HG03066 (cell line): Measurements from ENCODE around the gene UFD1.
"Not testable (repeated sequence)": the region's sequence is repeated elsewhere in the genome, so short reads cannot be mapped to it uniquely, and the experiment has no call there.

ENCODE experiments used
- ATAC-seq: cut with Tn5 transposase; IDR thresholded peaks from one replicate; pipeline ENCODE4 v1.9.1; 2021; ENCODE audit warnings: low read depth; ENCODE audit not compliant: unreplicated experiment

The UFD1 gene

GRCh38 chr22:19451570-19451969, 27.4 kb downstream of the UFD1 start:
- ATAC-seq, result no peak

GRCh38 chr22:19450363-19451175, 28.4 kb downstream of the UFD1 start:
- ATAC-seq, result no peak

- no peak for ATAC-seq
These were observed 29.6 kb downstream of the UFD1 start for GRCh38 chr22:19449422-19449767.

GRCh38 chr22:19448739-19449421, 30.1 kb downstream of the UFD1 start:
- ATAC-seq, result no peak

- ATAC-seq, result peak; percentile 39
These were observed 30.9 kb downstream of the UFD1 start for GRCh38 chr22:19448076-19448607.

GRCh38 chr22:19447330-19448075, 31.5 kb downstream of the UFD1 start, which contains the start of gene C22orf39:
Gene C22orf39 (minus strand): TSS chr22:19447711. CDS start chr22:19447688, 23 bp downstream.
- ATAC-seq, result peak; percentile 77

GRCh38 chr22:19446603-19447329, 32.2 kb downstream of the UFD1 start:
- ATAC-seq, result no peak

GRCh38 chr22:19445279-19445982, 33.6 kb downstream of the UFD1 start:
- not testable (repeated sequence) for ATAC-seq

GRCh38 chr22:19443544-19444211, 35.3 kb downstream of the UFD1 start:
- ATAC-seq, result no peak

- ATAC-seq, result no peak
These were observed 36.8 kb downstream of the UFD1 start for GRCh38 chr22:19442166-19442565.

- no peak for ATAC-seq
These were observed 38.4 kb downstream of the UFD1 start for GRCh38 chr22:19440411-19441195.

- no peak for ATAC-seq
These were observed 40.7 kb downstream of the UFD1 start for GRCh38 chr22:19438298-19438697.

GRCh38 chr22:19436444-19437161, 42.4 kb downstream of the UFD1 start:
- not testable (repeated sequence) for ATAC-seq

- ATAC-seq, result no peak
These were observed 44.0 kb downstream of the UFD1 start for GRCh38 chr22:19434829-19435580.

- no peak for ATAC-seq
These were observed 44.6 kb downstream of the UFD1 start for GRCh38 chr22:19434401-19434800.

- peak; percentile 75 for ATAC-seq
These were observed 46.7 kb downstream of the UFD1 start, which contains the start of gene MRPL40 for GRCh38 chr22:19432133-19432851. Gene MRPL40 (plus strand): TSS chr22:19432545. CDS start chr22:19432555, 10 bp downstream.
